ENCODE data around the gene IL3RA. TPM values are rescaled to one million over a fixed set of nuclear protein-coding genes. Genes with fewer than 3 reads are reported as not detected.
"Not testable (repeated sequence)": the region's sequence is repeated elsewhere in the genome, so short reads cannot be mapped to it uniquely, and the experiment has no call there.

Gene IL3RA
- total and polyA plus RNA-seq, 2 experiments from 2014 or later: 0.86 TPM; not detected in 1

- not testable (repeated sequence) for H3K27me3 ChIP-seq (ENCODE audit: insufficient read depth); ATAC-seq; H3K4me3 Mint-ChIP-seq; H3K9me2 ChIP-seq (ENCODE audit: insufficient read depth); DNase-seq (ENCODE audit: low spot score); H3K4me3 ChIP-seq; H4K20me1 ChIP-seq (replicated peaks; ENCODE audit: insufficient read depth); H3K4me2 ChIP-seq; H3K27ac ChIP-seq (ENCODE audit: low read depth); H3K27ac Mint-ChIP-seq; H3K36me3 ChIP-seq (ENCODE audit: insufficient read depth); H3K4me1 Mint-ChIP-seq; H3K4me1 ChIP-seq (ENCODE audit: insufficient read depth); H3K79me2 ChIP-seq (replicated peaks; ENCODE audit: insufficient read depth); H2AFZ ChIP-seq
- H3F3A ChIP-seq (replicated peaks; ENCODE audit: low read depth): peaks cover 17% of the 10 kb centered on the region
- H3K27me3 Mint-ChIP-seq (ENCODE audit: insufficient read depth, low read depth, poor library complexity): peaks cover 34% of the 10 kb centered on the region
- H3K36me3 Mint-ChIP-seq (ENCODE audit: low read depth): peaks cover 48% of the 10 kb centered on the region
- H3K9me3 Mint-ChIP-seq: peaks cover 94% of the 10 kb centered on the region
Observed at GRCh38 chrX:1308917-1309316, 27.7 kb upstream of the IL3RA start.

GRCh38 chrX:1313788-1314187 lies 22.8 kb upstream of the IL3RA start:
- H3K36me3 Mint-ChIP-seq (ENCODE audit: low read depth): peaks cover 25% of the 10 kb centered on the region
- TF ChIP-seq JUNB (IDR thresholded peaks at IDR 0.05; ENCODE audit: unreplicated experiment) (no peak), EZH2phosphoT487 (IDR thresholded peaks at IDR 0.05; ENCODE audit: unreplicated experiment) (no peak), ZNF462 (CRISPR knock-in tag; IDR thresholded peaks at IDR 0.05) (no peak), ZNF331 (CRISPR knock-in tag; IDR thresholded peaks at IDR 0.05; ENCODE audit: low read depth) (no peak), CTCF (conservative IDR thresholded peaks at IDR 0.05; ENCODE audit: low read depth in 2 of 2) (no peak), EZH2 (IDR thresholded peaks at IDR 0.05; ENCODE audit: low read depth, unreplicated experiment) (no peak), NANOG (IDR thresholded peaks at IDR 0.05; ENCODE audit: borderline replicate concordance) (no peak), ETS1 (IDR thresholded peaks at IDR 0.05) (no peak), STAT1 (IDR thresholded peaks at IDR 0.05; ENCODE audit: unreplicated experiment) (no peak)
- TF ChIP-seq, protein P1, sequence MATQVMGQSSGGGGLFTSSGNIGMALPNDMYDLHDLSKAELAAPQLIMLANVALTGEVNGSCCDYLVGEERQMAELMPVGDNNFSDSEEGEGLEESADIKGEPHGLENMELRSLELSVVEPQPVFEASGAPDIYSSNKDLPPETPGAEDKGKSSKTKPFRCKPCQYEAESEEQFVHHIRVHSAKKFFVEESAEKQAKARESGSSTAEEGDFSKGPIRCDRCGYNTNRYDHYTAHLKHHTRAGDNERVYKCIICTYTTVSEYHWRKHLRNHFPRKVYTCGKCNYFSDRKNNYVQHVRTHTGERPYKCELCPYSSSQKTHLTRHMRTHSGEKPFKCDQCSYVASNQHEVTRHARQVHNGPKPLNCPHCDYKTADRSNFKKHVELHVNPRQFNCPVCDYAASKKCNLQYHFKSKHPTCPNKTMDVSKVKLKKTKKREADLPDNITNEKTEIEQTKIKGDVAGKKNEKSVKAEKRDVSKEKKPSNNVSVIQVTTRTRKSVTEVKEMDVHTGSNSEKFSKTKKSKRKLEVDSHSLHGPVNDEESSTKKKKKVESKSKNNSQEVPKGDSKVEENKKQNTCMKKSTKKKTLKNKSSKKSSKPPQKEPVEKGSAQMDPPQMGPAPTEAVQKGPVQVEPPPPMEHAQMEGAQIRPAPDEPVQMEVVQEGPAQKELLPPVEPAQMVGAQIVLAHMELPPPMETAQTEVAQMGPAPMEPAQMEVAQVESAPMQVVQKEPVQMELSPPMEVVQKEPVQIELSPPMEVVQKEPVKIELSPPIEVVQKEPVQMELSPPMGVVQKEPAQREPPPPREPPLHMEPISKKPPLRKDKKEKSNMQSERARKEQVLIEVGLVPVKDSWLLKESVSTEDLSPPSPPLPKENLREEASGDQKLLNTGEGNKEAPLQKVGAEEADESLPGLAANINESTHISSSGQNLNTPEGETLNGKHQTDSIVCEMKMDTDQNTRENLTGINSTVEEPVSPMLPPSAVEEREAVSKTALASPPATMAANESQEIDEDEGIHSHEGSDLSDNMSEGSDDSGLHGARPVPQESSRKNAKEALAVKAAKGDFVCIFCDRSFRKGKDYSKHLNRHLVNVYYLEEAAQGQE (IDR thresholded peaks at IDR 0.05; ENCODE audit: unreplicated experiment): no peak

More at GRCh38 chrX:1313788-1314187, 22.8 kb upstream of the IL3RA start:
- Histone ChIP-seq H3K9me2 (ENCODE audit: insufficient read depth) (no peaks in the 10 kb centered on the region), H3K79me2 (replicated peaks; ENCODE audit: insufficient read depth) (no peaks in the 10 kb centered on the region), H2AFZ (no peak overlapping the region), H4K20me1 (replicated peaks; ENCODE audit: insufficient read depth) (no peaks in the 10 kb centered on the region), H3F3A (replicated peaks; ENCODE audit: low read depth) (no peaks in the 10 kb centered on the region), H3K4me2 (no peak overlapping the region), H3K36me3 (ENCODE audit: insufficient read depth) (no peaks in the 10 kb centered on the region), H3K27me3 (ENCODE audit: insufficient read depth) (no peaks in the 10 kb centered on the region), H3K27ac (ENCODE audit: low read depth) (no peak overlapping the region), H3K4me1 (ENCODE audit: insufficient read depth) (no peaks in the 10 kb centered on the region), H3K4me3 (no peak overlapping the region)
- ATAC-seq: no peak
- no peaks in the 10 kb centered on the region for H3K4me1 Mint-ChIP-seq
- H3K27me3 Mint-ChIP-seq (ENCODE audit: insufficient read depth, low read depth, poor library complexity): peaks cover 11% of the 10 kb centered on the region
- no peak overlapping the region for H3K4me3 Mint-ChIP-seq
- DNase-seq (ENCODE audit: low spot score): no peak
- H3K27ac Mint-ChIP-seq: no peak overlapping the region
- H3K9me3 Mint-ChIP-seq: peaks cover 86% of the 10 kb centered on the region
